Measurements from ENCODE around the gene MUTYH. TPM values are rescaled to one million over a fixed set of nuclear protein-coding genes. Genes with fewer than 3 reads are reported as not detected.

MUTYH gene
- total RNA-seq, 1 donor from 2014 or later: 48.2 TPM

DNA sequence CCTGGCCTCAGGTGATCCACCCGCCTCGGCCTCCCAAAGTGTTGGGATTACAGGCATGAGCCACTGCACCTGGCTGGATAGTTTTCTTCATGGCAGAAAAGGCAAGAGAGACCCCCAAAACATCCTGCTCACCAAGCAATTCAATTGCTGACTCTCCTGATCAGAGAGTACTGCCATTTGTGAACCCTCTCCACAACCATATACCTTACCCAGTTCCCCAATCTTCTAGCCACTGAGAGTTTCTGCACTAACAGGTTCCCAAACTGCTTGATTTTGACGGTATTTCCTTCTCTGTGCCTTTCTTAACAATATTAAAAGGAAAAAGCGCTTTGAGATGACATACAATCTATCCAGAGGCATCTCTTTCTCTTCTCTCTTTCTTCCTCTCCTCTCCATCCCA, 39.9 kb upstream of the MUTYH start:
- Histone ChIP-seq H3K9me3 (ENCODE audit: low read depth) (no peaks in the 10 kb centered on the region), H3F3A (ENCODE audit: low read depth) (no peaks in the 10 kb centered on the region), H2AFZ (replicated peaks) (no peak overlapping the region), H3K27ac (no peak overlapping the region), H3K4me2 (no peak overlapping the region), H4K20me1 (ENCODE audit: low read depth) (no peaks in the 10 kb centered on the region), H3K4me3 (no peak overlapping the region), H3K4me1 (no peaks in the 10 kb centered on the region), H3K79me2 (ENCODE audit: low read depth) (no peaks in the 10 kb centered on the region), H3K9ac (no peak overlapping the region), H3K36me3 (no peaks in the 10 kb centered on the region), H3K27me3 (no peaks in the 10 kb centered on the region)
- TF ChIP-seq CTCF (IDR thresholded peaks at IDR 0.05): no peak
- no peak for TF ChIP-seq EZH2phosphoT487 (IDR thresholded peaks at IDR 0.05)
- no peak for TF ChIP-seq EZH2 (IDR thresholded peaks at IDR 0.05)
- H3K36me3 Mint-ChIP-seq: no peaks in the 10 kb centered on the region
- no peak for DNase-seq (ENCODE audit: low spot score)
- H3K4me1 Mint-ChIP-seq: peaks cover 3% of the 10 kb centered on the region
- H3K9me3 Mint-ChIP-seq: no peaks in the 10 kb centered on the region
- peaks cover 4% of the 10 kb centered on the region for H3K27me3 Mint-ChIP-seq (ENCODE audit: insufficient read depth, low read depth)
- no peak overlapping the region for H3K27ac Mint-ChIP-seq
- no peak overlapping the region for H3K4me3 Mint-ChIP-seq

DNA sequence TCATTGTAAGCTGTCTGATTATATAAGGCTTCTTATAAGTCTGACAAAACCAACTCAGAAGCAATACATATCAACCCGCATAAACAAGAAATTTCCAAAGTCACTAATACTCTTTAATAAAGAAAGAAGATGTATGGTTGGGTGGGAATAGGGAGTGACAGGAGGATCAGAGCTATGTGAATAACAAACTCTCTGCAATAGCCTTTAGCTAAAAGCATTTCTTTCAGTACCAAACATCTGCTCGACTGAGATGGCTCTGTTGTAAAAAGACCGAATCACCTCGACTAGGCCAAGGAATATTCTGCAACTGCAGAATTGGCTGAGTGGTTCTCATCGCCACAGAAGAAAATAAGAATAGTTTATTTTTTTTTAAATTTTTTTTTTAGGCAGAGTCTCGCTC, 39.3 kb upstream of the MUTYH start:
- Mint-ChIP-seq H3K27ac (no peak overlapping the region), H3K9me3 (no peaks in the 10 kb centered on the region), H3K4me3 (no peak overlapping the region), H3K36me3 (no peaks in the 10 kb centered on the region), H3K4me1 (peaks cover 3% of the 10 kb centered on the region), H3K27me3 (ENCODE audit: insufficient read depth, low read depth) (peaks cover 4% of the 10 kb centered on the region)
- Histone ChIP-seq H3K4me2 (no peak overlapping the region), H3K27me3 (no peaks in the 10 kb centered on the region), H4K20me1 (ENCODE audit: low read depth) (no peaks in the 10 kb centered on the region), H3F3A (ENCODE audit: low read depth) (peaks cover 5% of the 10 kb centered on the region), H3K27ac (no peak overlapping the region), H3K9me3 (ENCODE audit: low read depth) (no peaks in the 10 kb centered on the region), H3K4me1 (peaks cover 4% of the 10 kb centered on the region), H2AFZ (replicated peaks) (no peak overlapping the region), H3K36me3 (no peaks in the 10 kb centered on the region), H3K9ac (no peak overlapping the region), H3K79me2 (ENCODE audit: low read depth) (no peaks in the 10 kb centered on the region), H3K4me3 (no peak overlapping the region)
- TF ChIP-seq EZH2 (IDR thresholded peaks at IDR 0.05) (no peak), CTCF (IDR thresholded peaks at IDR 0.05) (no peak), EZH2phosphoT487 (IDR thresholded peaks at IDR 0.05) (no peak)
- DNase-seq (ENCODE audit: low spot score): no peak

GRCh38 chr1:45378184-45378583, 37.9 kb upstream of the MUTYH start:
- no peak for DNase-seq (ENCODE audit: low spot score)
- H2AFZ ChIP-seq (replicated peaks): no peak overlapping the region
- no peak overlapping the region for H3K27ac ChIP-seq
- peaks cover 6% of the 10 kb centered on the region for H3K4me1 Mint-ChIP-seq
- no peak overlapping the region for H3K4me3 ChIP-seq
- no peaks in the 10 kb centered on the region for H3K9me3 ChIP-seq (ENCODE audit: low read depth)
- TF ChIP-seq EZH2 (IDR thresholded peaks at IDR 0.05) (no peak), EZH2phosphoT487 (IDR thresholded peaks at IDR 0.05) (no peak), CTCF (IDR thresholded peaks at IDR 0.05) (no peak)
- no peaks in the 10 kb centered on the region for H3K36me3 Mint-ChIP-seq
- H3K9me3 Mint-ChIP-seq: no peaks in the 10 kb centered on the region
- H3K79me2 ChIP-seq (ENCODE audit: low read depth): no peaks in the 10 kb centered on the region
- no peak overlapping the region for H3K27ac Mint-ChIP-seq
- H3K4me1 ChIP-seq: peaks cover 13% of the 10 kb centered on the region
- H3K27me3 ChIP-seq: no peaks in the 10 kb centered on the region
- H3K27me3 Mint-ChIP-seq (ENCODE audit: insufficient read depth, low read depth): peaks cover 4% of the 10 kb centered on the region
- peaks cover 14% of the 10 kb centered on the region for H3F3A ChIP-seq (ENCODE audit: low read depth)
- no peak overlapping the region for H3K4me3 Mint-ChIP-seq
- H4K20me1 ChIP-seq (ENCODE audit: low read depth): peaks cover 3% of the 10 kb centered on the region
- no peak overlapping the region for H3K4me2 ChIP-seq
- H3K9ac ChIP-seq: no peak overlapping the region
- H3K36me3 ChIP-seq: no peaks in the 10 kb centered on the region

All from neural progenitor cell (in vitro differentiated cells).